WERI-Rb-1 (cell line): ENCODE data around the gene OSBPL10.

ENCODE experiments used
- DNase-seq: peaks from one replicate; pipeline ENCODE4 v3.0.0-alpha.2; 2020
- H3K27ac ChIP-seq: fragments of 250-450 bp; sonication (Bioruptor Pico); 2 replicates; pipeline ENCODE4 v1.5.1; 2020; ENCODE audit warnings: mild to moderate bottlenecking, moderate library complexity
- H3K27me3 ChIP-seq: fragments of 250-450 bp; sonication (Bioruptor Pico); 2 replicates; pipeline ENCODE4 v1.5.1; 2021; ENCODE audit warnings: mild to moderate bottlenecking, low read depth, moderate library complexity; ENCODE audit not compliant: insufficient read depth, severe bottlenecking
- H3K36me3 ChIP-seq: fragments of 250-450 bp; sonication (Bioruptor Pico); 2 replicates; pipeline ENCODE4 v1.5.1; 2020; ENCODE audit warnings: mild to moderate bottlenecking, moderate library complexity
- H3K4me3 ChIP-seq: 2 replicates; pipeline ENCODE4 v1.5.1; 2011; ENCODE audit warnings: low read depth, mild to moderate bottlenecking, control low read depth, low read length
- H3K9me3 ChIP-seq: fragments of 250-450 bp; sonication (Bioruptor Pico); 2 replicates; pipeline ENCODE4 v1.5.1; 2021; ENCODE audit warnings: mild to moderate bottlenecking, moderate library complexity; ENCODE audit not compliant: severe bottlenecking
- CTCF ChIP-seq: IDR thresholded peaks from 2 replicates; pipeline ENCODE4 v1.5.1; 2011; ENCODE audit warnings: low read depth, mild to moderate bottlenecking, control low read depth, inconsistent platforms, low read length

Gene OSBPL10

DNA sequence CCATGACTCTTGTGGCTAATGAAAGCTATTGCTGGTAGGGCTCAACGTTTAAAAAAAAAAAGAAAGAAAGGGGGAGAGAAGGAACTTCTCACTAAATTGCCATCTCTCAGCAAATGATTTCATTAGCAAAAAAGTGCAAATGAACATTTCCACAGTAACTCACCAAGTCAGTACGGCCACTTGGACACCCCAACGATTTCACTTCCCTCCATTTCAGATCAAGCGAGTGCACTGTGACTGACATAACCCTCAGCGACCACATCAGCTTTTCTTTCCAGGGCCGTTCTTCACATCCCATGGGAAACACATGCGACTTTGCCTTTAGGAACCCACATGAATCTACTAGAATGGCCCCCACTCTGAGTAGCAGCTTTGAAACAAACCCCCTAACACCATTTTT is 71.6 kb downstream of the OSBPL10 start:
- no peak for TF ChIP-seq CTCF
- Histone ChIP-seq H3K9me3 (no peaks in the 10 kb centered on the region), H3K36me3 (no peaks in the 10 kb centered on the region), H3K27ac (no peak overlapping the region), H3K27me3 (no peaks in the 10 kb centered on the region), H3K4me3 (no peak overlapping the region)
- DNase-seq, result no peak

DNA sequence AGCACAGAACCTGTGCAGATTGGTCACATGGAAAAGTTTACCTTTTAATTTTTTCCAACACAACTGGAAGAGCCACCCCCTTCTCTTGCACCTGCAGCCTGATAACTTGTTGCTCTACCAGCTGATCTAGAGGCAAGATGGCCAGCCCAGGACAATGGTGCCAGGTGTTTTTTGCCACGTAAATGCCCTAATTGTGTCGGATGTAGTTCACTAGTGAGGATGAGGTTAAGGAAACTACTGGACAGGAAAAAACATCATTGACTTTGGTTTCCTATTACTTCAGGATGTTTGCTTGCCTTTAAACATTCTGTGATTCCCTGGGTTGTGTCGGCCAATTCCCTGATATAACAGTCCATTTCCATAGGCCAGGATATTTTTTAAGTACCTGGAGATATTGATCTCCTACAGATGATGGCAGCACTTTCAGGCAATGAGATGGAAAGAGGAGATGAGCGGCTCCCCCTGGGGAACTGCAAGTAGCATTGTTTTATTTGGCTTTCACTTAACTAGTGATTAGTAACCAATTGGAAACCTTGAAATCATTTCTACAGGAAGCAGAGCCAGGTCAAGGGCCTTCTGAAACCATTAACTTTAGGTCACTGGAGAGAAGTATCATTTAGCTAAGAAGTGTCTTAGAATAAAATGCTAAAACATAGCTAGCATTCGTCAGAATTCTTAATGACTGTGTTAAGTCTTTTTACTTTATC is 72.5 kb downstream of the OSBPL10 start:
- TF ChIP-seq CTCF, result no peak
- no peak for DNase-seq
- Histone ChIP-seq H3K36me3 (no peaks in the 10 kb centered on the region), H3K27me3 (no peaks in the 10 kb centered on the region), H3K27ac (no peak overlapping the region), H3K9me3 (no peaks in the 10 kb centered on the region), H3K4me3 (no peak overlapping the region)

GRCh38 chr3:31906182-31906581 is 74.9 kb downstream of the OSBPL10 start:
- Histone ChIP-seq H3K27me3 (no peaks in the 10 kb centered on the region), H3K4me3 (no peak overlapping the region), H3K9me3 (no peaks in the 10 kb centered on the region), H3K27ac (no peak overlapping the region), H3K36me3 (no peaks in the 10 kb centered on the region)
- TF ChIP-seq CTCF, result no peak
- no peak for DNase-seq

DNA sequence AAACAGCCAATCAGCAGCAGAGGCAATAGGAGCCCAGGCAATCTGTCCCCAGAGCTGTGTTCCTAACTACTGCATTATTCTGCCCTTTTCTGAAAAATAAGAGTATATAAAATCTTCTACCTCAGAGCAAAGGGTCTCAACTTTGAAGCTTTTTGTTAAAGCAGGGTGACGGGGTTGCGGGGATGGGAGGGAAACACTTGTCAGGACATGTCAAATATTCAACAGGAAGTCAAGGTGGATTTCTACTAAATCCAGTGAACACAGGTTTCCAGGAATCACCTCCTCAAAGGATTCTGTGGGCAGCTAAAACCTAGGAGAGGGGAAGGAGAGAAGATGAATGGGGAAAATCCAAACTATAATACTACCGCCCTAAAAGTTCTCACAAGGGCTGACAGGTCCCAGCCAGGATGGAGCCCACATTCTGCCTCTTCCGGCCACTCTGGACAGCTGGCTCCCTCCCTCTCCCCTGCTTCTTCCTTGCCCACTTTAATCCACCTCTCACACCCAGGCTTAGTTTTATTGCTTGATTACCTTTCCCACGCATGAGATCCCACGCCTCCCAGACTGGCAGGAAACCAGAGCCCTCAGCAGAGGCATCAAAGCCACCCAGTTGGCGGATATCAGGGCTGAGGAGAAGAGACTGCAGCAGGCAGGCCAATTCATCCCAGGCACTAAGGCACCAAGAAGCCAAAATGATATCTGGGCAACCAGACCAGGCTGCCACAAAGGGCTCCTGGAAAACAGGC is 77.2 kb downstream of the OSBPL10 start:
- no peak overlapping the region for H3K4me3 ChIP-seq
- TF ChIP-seq CTCF, result no peak
- H3K27me3 ChIP-seq, result no peaks in the 10 kb centered on the region
- no peak overlapping the region for H3K27ac ChIP-seq
- DNase-seq, result peak; percentile 30
- H3K9me3 ChIP-seq, result no peaks in the 10 kb centered on the region
- H3K36me3 ChIP-seq, result no peaks in the 10 kb centered on the region

- no peaks in the 10 kb centered on the region for H3K36me3 ChIP-seq
- H3K27me3 ChIP-seq, result no peaks in the 10 kb centered on the region
- H3K4me3 ChIP-seq, result no peak overlapping the region
- no peak for TF ChIP-seq CTCF
- H3K9me3 ChIP-seq, result no peaks in the 10 kb centered on the region
- no peak overlapping the region for H3K27ac ChIP-seq
- DNase-seq, result no peak
Observed at GRCh38 chr3:31900583-31900982, 80.5 kb downstream of the OSBPL10 start.
